Measurements from ENCODE around the gene CHD1.

The CHD1 gene

GRCh38 chr5:98813755-98814154 lies 115.1 kb downstream of the CHD1 start:
- DNase-seq (ENCODE audit: low read depth, low spot score), result no peak

DNA sequence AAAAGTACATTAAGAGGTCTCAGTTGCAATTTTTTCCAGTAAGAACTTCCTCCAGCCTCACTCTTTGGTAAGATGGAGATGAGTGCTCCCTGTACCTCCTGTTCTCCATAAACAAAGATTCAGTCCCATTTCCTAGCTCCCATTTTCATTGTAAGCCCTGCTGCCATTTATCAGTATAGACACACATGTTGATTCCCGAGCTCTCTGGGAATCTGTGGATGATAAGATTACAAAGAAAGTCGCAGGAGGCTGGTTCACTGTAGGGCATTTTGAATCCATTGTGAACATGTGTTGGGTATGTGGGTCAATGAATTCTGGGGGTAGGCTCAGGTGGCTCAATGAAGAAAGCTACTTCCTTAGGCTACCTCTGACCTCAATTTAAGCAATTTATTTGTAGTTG lies 118.6 kb downstream of the CHD1 start:
- no peak for DNase-seq (ENCODE audit: low read depth, low spot score)

- no peak for DNase-seq (ENCODE audit: low read depth, low spot score)
Observed at GRCh38 chr5:98807806-98808205, 121.0 kb downstream of the CHD1 start.

DNA sequence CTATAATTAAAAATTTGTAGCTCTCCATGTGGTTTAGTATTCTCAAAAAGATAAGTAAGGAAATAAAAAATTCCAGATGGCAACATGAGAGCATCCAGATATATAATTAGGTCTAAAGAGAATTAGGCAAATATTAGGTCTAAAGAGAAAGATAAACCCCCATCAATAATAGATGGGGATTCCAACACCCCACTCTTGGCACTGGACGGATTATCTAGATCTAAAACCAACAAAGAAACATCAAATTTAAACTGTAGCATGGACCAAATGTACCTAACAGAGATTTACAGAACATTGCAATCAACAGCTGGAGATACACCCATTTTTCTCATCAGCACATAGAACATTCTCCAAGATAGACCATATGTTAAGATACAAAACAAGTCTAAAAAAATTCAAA lies 123.7 kb downstream of the CHD1 start:
- DNase-seq (ENCODE audit: low read depth, low spot score), result no peak

GRCh38 chr5:98804066-98804465 lies 124.7 kb downstream of the CHD1 start:
- no peak for DNase-seq (ENCODE audit: low read depth, low spot score)

Data from brain pericyte (primary cell).